Lower lobe of right lung (tissue), 2 donors: ENCODE measurements around the gene ZCCHC4. TPM values are rescaled to one million over a fixed set of nuclear protein-coding genes. Genes with fewer than 3 reads are reported as not detected.

Experiments
- ATAC-seq, 2 donors: fragments of 200-7000 bp; cut with Tn5 transposase; one replicate each; pipeline ENCODE4 v1.9.1; 2020 to 2022; ENCODE audit warnings: mild to moderate bottlenecking in 2 of 2, moderate library complexity in 2 of 2
- DNase-seq: peaks from one replicate; pipeline ENCODE4 v3.0.0-alpha.2; 2020
- H3K27ac ChIP-seq: fragments of 200-600 bp; one replicate; pipeline ENCODE4 v1.8.0; 2022
- H3K27me3 ChIP-seq: fragments of 200-600 bp; one replicate; pipeline ENCODE4 v1.8.0; 2022; ENCODE audit warnings: low read depth
- H3K36me3 ChIP-seq: fragments of 200-600 bp; one replicate; pipeline ENCODE4 v1.8.0; 2022; ENCODE audit warnings: mild to moderate bottlenecking
- H3K4me1 ChIP-seq: fragments of 200-600 bp; one replicate; pipeline ENCODE4 v1.8.0; 2022
- H3K4me3 ChIP-seq: fragments of 200-600 bp; one replicate; pipeline ENCODE4 v1.8.0; 2022; ENCODE audit warnings: mild to moderate bottlenecking
- H3K9me3 ChIP-seq: fragments of 200-600 bp; one replicate; pipeline ENCODE4 v1.8.0; 2022
- intact Hi-C: fragments of 100-400 bp; cut with DNase I; formaldehyde crosslinking; loops from one replicate; pipeline ENCODE4 v1.11.0; 2022
- total RNA-seq: library from RNA; stranded (reverse); fragmentation: NEBNext Ultra II Directional; extraction: Animal tissue kit (Norgen Biotek cat#: 25700); gene quantifications from one replicate; pipeline ENCODE4 v1.2.1, GENCODE V29; 2021
- TF ChIP-seq, protein P1 (sequence below): fragments of 200-600 bp; IDR thresholded peaks from one replicate; pipeline ENCODE4 v1.8.0; 2022; ENCODE audit warnings: antibody characterized with exemption, mild to moderate bottlenecking
- donor health status: DM: no; HTN: yes; CAD: no; lungs with severe emphysema.

The ZCCHC4 gene
- total RNA-seq, 1 donor from 2014 or later: 12.2 TPM

- Histone ChIP-seq H3K27ac (no peak overlapping the region), H3K36me3 (peaks cover 100% of the 10 kb centered on the region), H3K4me3 (no peak overlapping the region), H3K27me3 (no peaks in the 10 kb centered on the region), H3K4me1 (no peaks in the 10 kb centered on the region), H3K9me3 (no peaks in the 10 kb centered on the region)
- DNase-seq: no peak
- TF ChIP-seq, protein P1, sequence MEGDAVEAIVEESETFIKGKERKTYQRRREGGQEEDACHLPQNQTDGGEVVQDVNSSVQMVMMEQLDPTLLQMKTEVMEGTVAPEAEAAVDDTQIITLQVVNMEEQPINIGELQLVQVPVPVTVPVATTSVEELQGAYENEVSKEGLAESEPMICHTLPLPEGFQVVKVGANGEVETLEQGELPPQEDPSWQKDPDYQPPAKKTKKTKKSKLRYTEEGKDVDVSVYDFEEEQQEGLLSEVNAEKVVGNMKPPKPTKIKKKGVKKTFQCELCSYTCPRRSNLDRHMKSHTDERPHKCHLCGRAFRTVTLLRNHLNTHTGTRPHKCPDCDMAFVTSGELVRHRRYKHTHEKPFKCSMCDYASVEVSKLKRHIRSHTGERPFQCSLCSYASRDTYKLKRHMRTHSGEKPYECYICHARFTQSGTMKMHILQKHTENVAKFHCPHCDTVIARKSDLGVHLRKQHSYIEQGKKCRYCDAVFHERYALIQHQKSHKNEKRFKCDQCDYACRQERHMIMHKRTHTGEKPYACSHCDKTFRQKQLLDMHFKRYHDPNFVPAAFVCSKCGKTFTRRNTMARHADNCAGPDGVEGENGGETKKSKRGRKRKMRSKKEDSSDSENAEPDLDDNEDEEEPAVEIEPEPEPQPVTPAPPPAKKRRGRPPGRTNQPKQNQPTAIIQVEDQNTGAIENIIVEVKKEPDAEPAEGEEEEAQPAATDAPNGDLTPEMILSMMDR: no peak
- no peak for ATAC-seq
- intact Hi-C loops: no loop called here
Observed at GRCh38 chr4:25413261-25413660, 100.7 kb downstream of the ZCCHC4 start.

- Histone ChIP-seq H3K27me3 (no peaks in the 10 kb centered on the region), H3K36me3 (peaks cover 76% of the 10 kb centered on the region), H3K4me3 (no peak overlapping the region), H3K9me3 (no peaks in the 10 kb centered on the region), H3K4me1 (peaks cover 6% of the 10 kb centered on the region), H3K27ac (no peak overlapping the region)
- intact Hi-C loops: no loop called here
- no peak for ATAC-seq
- TF ChIP-seq, protein P1: no peak
- DNase-seq: no peak
Observed at GRCh38 chr4:25417014-25417413, 104.4 kb downstream of the ZCCHC4 start.

Other genes starting within 250 kb of the ZCCHC4 start
- gene SEPSECS, start 152.3 kb upstream of the ZCCHC4 start, total RNA-seq: 11.3 TPM
- 21.1 TPM for gene PI4K2B, start 78.7 kb upstream of the ZCCHC4 start, total RNA-seq
- 33.8 TPM for gene ANAPC4, start 64.5 kb downstream of the ZCCHC4 start, total RNA-seq